ENCODE measurements around the gene EPHX1. TPM values are rescaled to one million over a fixed set of nuclear protein-coding genes. Genes with fewer than 3 reads are reported as not detected.

Gene EPHX1
- total and polyA plus RNA-seq, 4 donors: 93.8 to 1,448 (median 204) TPM

GRCh38 chr1:225820522-225821120 lies 10.7 kb downstream of the EPHX1 start (continued):
- peak; percentile 64 for TF ChIP-seq REST (IDR thresholded peaks at IDR 0.05)
- peak; percentile 77 for TF ChIP-seq SP1 (IDR thresholded peaks at IDR 0.05)
- TF ChIP-seq FOXA1 (IDR thresholded peaks at IDR 0.05): peak; percentile 97
- no peak for TF ChIP-seq TAF1 (conservative IDR thresholded peaks at IDR 0.05)
- peak; percentile 18 to 45 for TF ChIP-seq JUND (IDR thresholded peaks at IDR 0.05)
- peak; percentile 13 to 19 for TF ChIP-seq RAD21 (IDR thresholded peaks at IDR 0.05)
- no peak for TF ChIP-seq CTCF (IDR thresholded peaks at IDR 0.05; ENCODE audit: low read depth, low read length, missing input control)
- TF ChIP-seq FOXA2 (IDR thresholded peaks at IDR 0.05): peak; percentile 95
- TF ChIP-seq RXRA (IDR thresholded peaks at IDR 0.05): peak; percentile 82 to 85

GRCh38 chr1:225822655-225823403 lies 12.9 kb downstream of the EPHX1 start:
- peak overlapping the region in 1 of 2 donors; percentile 11 for H3K9ac ChIP-seq (ENCODE audit: low read depth in 1 of 2, low read length in 2 of 2)

More at GRCh38 chr1:225822655-225823403, 12.9 kb downstream of the EPHX1 start:
- Histone ChIP-seq H3K27me3 (ENCODE audit: control insufficient read depth in 4 of 4, insufficient read depth in 4 of 4, low read length in 3 of 4) (no peaks in the 10 kb centered on the region), H3K4me3 (ENCODE audit: low read depth in 1 of 3, low read length in 3 of 3) (no peak overlapping the region), H3K4me1 (ENCODE audit: control insufficient read depth in 4 of 4, insufficient read depth in 4 of 4, low read length in 3 of 4) (peaks cover 27 to 83% (median 76%) of the 10 kb centered on the region in 4 donors), H3K27ac (ENCODE audit: low read depth in 1 of 2, low read length in 2 of 2) (peak overlapping the region; percentile 2 to 88), H3K9me3 (ENCODE audit: control insufficient read depth in 4 of 4, low read length in 3 of 4) (no peaks in the 10 kb centered on the region), H3K36me3 (ENCODE audit: control insufficient read depth in 4 of 4, insufficient read depth in 3 of 4, low read depth in 1 of 4, low read length in 3 of 4) (peaks cover 0 to 4% (median 0%) of the 10 kb centered on the region in 4 donors)
- TF ChIP-seq CTCF (IDR thresholded peaks at IDR 0.05; ENCODE audit: low read depth, low read length, missing input control): no peak
- no peak for TF ChIP-seq ATF3 (IDR thresholded peaks at IDR 0.05)
- no peak for TF ChIP-seq NR2F2 (IDR thresholded peaks at IDR 0.05)
- TF ChIP-seq HNF4G (IDR thresholded peaks at IDR 0.05): no peak
- no peak for TF ChIP-seq TAF1 (conservative IDR thresholded peaks at IDR 0.05)
- TF ChIP-seq FOXA1 (IDR thresholded peaks at IDR 0.05): no peak
- TF ChIP-seq FOXA2 (IDR thresholded peaks at IDR 0.05): no peak
- no peak for TF ChIP-seq RXRA (IDR thresholded peaks at IDR 0.05)
- no peak for TF ChIP-seq SP1 (IDR thresholded peaks at IDR 0.05)
- no peak for DNase-seq (ENCODE audit: low spot score)
- WGBS: 78% methylated on average over 12 of the region's 12 CpGs

Data from liver (tissue), 9 donors.